Activated naive CD8-positive, alpha-beta T cell treated with anti-CD3 and anti-CD28 coated beads, Interleukin-2, amount 50 U/mL, for 16 hours (primary cell): Measurements from ENCODE around the gene MYL11.
A peak's percentile ranks its signal among the peaks of the same experiment; 100 is the strongest.

Source experiments
- DNase-seq: peaks from one replicate; pipeline ENCODE4 v3.0.0-alpha.2; 2020; ENCODE audit warnings: low read depth, low spot score

The MYL11 gene

DNA sequence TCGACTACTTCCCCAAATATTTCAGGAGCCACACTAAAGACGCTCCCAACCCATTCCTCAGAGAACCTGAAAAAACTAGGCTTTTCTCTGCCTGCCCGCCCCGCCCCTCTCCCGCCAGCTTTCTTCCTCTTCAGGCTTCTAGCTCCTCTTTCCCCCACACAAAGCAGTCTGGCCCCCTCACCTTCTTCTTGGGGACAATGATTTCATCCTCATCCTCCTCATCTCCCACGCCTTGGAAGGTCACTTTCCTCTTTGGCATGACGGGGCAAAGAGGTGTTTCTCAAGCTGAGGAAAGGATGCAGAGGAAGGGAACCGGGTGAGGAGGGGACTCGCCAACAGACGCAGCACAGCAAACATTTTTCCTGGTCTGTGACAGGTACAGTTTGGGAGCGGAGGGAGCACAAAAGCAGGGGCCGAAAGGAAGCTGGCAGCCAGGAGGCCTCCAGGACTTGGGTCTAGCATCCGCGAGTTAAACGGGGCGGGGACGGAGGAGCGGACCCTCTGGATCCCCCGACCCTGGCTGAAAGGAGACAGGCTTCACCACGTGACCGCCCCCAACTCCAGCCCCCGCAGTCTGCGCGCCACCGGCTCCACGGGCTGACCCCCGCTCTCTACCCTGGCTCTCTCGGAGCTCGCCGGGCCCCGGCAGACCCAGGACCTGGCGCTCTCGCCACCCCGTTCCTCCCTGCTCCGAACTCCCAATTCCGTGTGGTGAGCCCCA lies 20.0 kb upstream of the MYL11 start:
- DNase-seq: no peak

- DNase-seq: peak; percentile 61
Measured at GRCh38 chr16:30355144-30355953, 19.3 kb upstream of the MYL11 start, which contains the start of gene CD2BP2. TSS of gene CD2BP2 (minus strand) at chr16:30355308. CDS start at chr16:30354681, 627 bp downstream.

DNA sequence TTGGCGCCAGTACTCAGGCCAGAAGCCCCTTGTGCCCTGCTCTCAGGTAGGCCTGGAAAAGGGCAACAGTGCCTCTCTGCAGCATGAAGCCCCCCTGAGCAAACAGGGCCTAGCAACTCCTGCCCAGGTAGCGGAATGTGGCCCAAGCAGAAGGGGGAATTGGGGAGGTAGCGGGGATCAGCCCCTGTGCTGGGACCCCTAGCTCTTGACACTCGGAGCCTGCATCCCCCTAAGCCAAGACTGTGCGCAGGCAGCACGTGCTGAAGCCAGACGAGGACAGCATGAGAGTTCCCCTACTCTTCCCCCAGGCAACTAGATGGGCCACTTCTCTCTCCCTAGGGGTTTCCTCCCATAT lies 18.7 kb upstream of the MYL11 start:
- no peak for DNase-seq

DNA sequence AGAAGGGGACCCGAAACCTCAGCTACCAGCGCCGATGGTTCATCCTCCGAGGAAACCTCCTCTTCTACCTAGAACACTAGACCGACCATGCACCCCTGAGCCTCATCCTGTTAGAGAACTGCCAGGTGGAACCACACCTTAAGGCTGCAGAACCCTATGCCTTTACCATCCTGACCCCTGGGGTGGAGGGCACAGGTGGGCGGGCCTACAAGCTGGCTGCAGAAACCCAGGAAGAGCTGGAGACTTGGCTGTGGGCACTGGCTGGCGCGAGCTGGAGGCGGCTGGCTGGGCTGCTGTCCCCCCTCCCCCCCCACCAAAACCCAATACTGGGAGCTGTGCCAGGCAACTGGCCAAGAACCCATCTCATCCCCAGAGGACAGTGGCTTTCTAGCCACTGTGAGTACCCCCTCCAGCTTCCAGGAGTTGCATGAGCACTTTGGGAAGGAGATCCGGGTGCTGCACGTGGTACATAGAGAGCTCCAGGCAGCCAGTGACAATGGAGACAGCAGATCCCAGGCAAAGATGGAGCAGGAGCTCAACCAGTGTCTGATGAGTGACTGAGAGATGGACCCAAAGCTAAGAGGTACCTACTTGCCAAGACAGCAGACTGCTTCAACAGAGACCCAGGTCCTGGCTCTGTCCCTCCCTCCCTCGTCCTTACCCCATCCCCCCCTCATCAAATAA lies 18.1 kb upstream of the MYL11 start:
- no peak for DNase-seq

DNA sequence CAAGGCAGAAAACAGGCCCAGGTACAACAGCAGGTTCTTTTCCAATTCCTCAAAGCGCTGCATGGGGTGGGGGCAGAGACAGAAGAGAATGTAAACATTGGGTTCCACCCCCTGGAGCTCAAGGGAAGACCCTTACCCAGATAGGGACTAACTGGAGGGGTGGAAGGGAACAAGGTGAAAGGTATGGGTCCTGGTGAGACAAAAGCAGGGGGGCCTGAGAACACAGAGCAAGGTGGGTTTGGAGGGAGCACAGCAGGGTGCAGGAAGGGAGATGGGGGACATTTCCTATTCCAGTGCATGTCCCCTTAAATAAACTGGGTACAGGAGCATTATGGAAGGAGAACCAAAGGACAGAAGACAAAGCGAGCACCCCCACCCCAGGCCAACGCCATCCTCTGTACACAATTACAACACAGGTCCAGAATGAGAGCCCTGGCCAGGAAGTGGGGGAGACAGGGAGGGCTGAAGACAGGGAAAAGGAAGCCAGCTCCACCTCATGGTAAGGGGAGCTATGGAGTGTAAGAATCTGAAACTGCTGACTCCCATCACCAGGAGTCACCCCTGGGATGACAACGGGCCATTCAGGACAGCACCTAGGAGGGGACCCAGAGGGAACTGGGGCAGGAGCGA lies 17.4 kb upstream of the MYL11 start:
- no peak for DNase-seq

- no peak for DNase-seq
Measured at GRCh38 chr16:30357715-30358576, 16.7 kb upstream of the MYL11 start.

GRCh38 chr16:30358577-30358936 lies 16.0 kb upstream of the MYL11 start:
- DNase-seq: no peak

DNA sequence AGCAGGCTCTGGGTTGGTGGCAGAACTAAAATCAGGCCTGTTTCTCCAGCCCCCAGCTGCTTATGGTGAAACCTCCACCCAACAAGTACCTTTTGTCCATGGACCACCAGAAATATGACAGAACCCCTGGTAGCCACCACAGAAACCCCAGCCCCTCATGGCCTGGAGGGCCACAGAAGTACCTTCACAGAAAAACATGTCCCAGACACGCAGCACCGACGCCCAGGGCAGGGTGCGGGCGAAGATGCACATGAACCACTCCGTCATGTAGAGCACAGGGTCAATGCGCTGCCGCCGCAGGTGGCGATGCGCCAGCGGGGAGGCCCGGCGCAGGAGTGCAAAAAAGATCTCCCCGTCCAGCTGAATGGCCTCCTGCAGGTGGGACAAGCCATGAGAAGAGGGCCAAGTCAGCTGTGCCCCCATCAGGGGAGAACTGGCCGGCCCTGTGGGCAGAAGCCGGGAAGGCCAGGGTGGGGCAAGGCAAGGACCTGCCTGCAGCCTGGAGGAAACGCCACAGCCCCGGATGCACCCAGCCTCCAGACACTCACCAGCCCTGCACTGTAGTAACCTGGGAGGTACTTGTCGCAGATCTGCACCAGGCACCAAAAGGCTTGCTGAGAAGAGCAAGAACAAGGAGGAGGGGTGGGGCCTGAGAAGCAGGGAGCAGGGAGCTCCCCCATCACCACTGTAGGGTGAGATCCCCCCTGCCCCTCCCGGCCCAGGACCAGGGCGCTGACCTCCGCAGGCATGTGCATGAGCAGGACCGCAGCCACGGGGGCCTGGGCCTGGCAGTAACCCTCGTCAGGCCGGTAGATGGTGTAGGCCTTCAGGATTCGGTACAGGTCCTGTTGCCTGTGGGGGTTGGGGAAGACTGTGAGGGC lies 15.4 kb upstream of the MYL11 start:
- DNase-seq: no peak

DNA sequence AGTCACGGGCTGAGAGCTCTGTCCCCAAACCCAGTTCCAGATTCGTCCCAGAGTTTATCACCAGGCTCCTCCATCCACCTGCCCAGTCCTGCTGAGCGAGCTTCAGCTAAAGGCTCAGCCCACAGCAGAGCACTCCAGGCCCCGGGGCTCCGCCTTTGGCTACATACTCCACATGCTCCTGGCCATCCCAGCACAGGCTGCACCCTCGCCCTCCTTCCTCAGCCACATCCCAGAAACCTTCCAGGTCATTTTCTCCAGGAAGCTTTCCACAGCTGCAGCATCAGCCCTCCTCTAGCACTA lies 14.8 kb upstream of the MYL11 start:
- DNase-seq: no peak

DNA sequence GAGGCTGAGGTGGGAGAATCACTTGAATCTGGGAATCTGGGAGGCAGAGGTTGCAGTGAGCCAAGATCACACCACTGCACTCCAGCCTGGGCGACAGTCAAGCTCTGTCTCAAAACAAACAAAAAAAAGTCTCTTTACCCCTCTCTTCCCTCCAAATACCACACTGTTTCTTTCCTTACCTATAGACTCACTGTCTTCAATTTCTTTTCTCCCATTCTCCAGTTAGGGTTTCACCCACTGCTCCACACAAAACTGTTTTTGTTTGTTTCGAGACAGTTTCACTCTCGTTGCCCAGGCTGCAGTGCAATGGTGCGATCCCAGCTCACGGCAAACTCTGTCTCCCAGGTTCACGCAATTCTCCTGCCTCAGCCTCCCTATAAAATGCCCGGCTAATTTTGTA lies 13.4 kb upstream of the MYL11 start:
- DNase-seq: no peak

DNA sequence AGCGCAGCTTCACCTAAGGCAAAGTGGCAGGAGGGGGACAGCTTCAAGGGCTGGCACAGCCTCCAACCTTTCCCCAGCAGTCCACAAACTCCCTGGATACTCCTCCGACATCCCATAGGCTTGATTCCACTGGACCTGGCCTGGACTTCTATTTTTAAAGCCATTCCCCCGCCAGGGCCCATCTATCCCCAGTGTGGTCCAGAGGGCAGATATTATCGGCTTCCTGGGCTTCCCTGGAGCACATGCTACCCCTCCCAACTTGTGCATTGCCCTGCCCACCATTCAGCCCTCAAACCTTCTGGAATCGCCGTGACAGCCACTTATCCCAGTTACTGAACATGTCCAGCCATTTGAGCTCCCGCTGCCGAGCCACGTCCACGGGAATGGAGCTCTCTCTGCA lies 9.4 kb upstream of the MYL11 start:
- no peak for DNase-seq

GRCh38 chr16:30366511-30366910 lies 8.1 kb upstream of the MYL11 start:
- DNase-seq: no peak

DNA sequence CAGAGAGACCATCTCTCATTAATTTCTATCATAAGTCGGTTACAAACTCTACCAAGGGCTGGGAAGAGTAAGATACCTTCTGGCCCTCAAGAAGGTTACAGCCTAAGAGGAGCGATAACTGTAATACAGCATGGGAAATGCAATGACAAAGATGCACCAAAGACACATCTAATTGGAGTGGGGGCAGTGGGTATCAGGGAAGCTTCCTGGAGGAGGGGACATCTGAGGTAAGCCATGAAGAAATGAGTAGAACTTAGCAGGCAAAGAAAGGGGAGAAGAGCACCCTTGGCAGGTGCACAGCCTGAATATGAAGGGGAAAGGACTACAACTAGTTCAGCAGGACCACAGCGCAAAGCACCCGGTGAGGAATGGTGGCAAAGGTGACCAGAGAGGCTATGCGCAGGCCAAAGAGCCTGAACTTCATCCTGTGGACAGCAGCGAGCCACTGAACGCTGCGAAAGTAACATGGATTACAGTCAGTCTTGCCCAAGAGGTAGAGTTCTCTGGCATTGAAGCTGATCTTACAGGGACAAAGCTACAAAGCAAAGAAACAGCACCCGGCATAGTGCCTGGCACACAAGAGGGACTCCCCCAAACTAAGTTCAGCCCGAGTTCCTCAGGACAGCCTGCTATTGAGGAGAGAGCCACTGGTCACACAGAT lies 7.1 kb upstream of the MYL11 start:
- DNase-seq: no peak

- no peak for DNase-seq
Measured at GRCh38 chr16:30368122-30368791, 6.3 kb upstream of the MYL11 start.

- no peak for DNase-seq
Measured at GRCh38 chr16:30368792-30369090, 5.9 kb upstream of the MYL11 start.

- no peak for DNase-seq
Measured at GRCh38 chr16:30369091-30369937, 5.3 kb upstream of the MYL11 start.

- DNase-seq: no peak
Measured at GRCh38 chr16:30369938-30370455, 4.6 kb upstream of the MYL11 start.
